GM19397 (cell line): ENCODE results near the gene PM20D2.

ENCODE experiments used
- ATAC-seq: cut with Tn5 transposase; IDR thresholded peaks from one replicate; pipeline ENCODE4 v1.9.1; 2021; ENCODE audit warnings: mild to moderate bottlenecking, moderate library complexity; ENCODE audit not compliant: unreplicated experiment

PM20D2 gene

GRCh38 chr6:89199579-89199978, 53.7 kb downstream of the PM20D2 start:
- ATAC-seq, result no peak

- no peak for ATAC-seq
Observed at GRCh38 chr6:89200706-89201215, 54.9 kb downstream of the PM20D2 start.

- no peak for ATAC-seq
Observed at GRCh38 chr6:89204096-89204495, 58.2 kb downstream of the PM20D2 start.

- no peak for ATAC-seq
Observed at GRCh38 chr6:89205819-89206218, 60.0 kb downstream of the PM20D2 start.

- no peak for ATAC-seq
Observed at GRCh38 chr6:89208551-89208950, 62.7 kb downstream of the PM20D2 start.

GRCh38 chr6:89209457-89209856, 63.6 kb downstream of the PM20D2 start:
- ATAC-seq, result no peak

- ATAC-seq, result no peak
Observed at GRCh38 chr6:89212472-89212871, 66.6 kb downstream of the PM20D2 start.

GRCh38 chr6:89214197-89214596, 68.3 kb downstream of the PM20D2 start:
- no peak for ATAC-seq
